Measurements from ENCODE around the gene LAMC2. TPM values are rescaled to one million over a fixed set of nuclear protein-coding genes. Genes with fewer than 3 reads are reported as not detected.

LAMC2 gene
- total RNA-seq, 1 donor from 2014 or later = 13.3 TPM

- peaks cover 56% of the 10 kb centered on the region for H3K4me1 ChIP-seq
- no peak for TF ChIP-seq POLR2AphosphoS5 (IDR thresholded peaks at IDR 0.05; ENCODE audit: insufficient read depth in 1 of 2, low read depth in 1 of 2)
- no peak for TF ChIP-seq POLR2A (IDR thresholded peaks at IDR 0.05)
- TF ChIP-seq, protein P1, sequence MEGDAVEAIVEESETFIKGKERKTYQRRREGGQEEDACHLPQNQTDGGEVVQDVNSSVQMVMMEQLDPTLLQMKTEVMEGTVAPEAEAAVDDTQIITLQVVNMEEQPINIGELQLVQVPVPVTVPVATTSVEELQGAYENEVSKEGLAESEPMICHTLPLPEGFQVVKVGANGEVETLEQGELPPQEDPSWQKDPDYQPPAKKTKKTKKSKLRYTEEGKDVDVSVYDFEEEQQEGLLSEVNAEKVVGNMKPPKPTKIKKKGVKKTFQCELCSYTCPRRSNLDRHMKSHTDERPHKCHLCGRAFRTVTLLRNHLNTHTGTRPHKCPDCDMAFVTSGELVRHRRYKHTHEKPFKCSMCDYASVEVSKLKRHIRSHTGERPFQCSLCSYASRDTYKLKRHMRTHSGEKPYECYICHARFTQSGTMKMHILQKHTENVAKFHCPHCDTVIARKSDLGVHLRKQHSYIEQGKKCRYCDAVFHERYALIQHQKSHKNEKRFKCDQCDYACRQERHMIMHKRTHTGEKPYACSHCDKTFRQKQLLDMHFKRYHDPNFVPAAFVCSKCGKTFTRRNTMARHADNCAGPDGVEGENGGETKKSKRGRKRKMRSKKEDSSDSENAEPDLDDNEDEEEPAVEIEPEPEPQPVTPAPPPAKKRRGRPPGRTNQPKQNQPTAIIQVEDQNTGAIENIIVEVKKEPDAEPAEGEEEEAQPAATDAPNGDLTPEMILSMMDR (IDR thresholded peaks at IDR 0.05) = no peak
- H3K27ac ChIP-seq = peak overlapping the region; percentile 77
- no peak for DNase-seq (ENCODE audit: extremely low spot score in 2 of 2)
- no peaks in the 10 kb centered on the region for H3K9me3 ChIP-seq
- no peaks in the 10 kb centered on the region for H3K36me3 ChIP-seq
- intact Hi-C loops (cut with DNase I) = loop anchor here (5.0 to 10.0 kb wide), 2 partner anchors 35 to 317 kb away; no protein-coding TSS in a partner anchor
- no peaks in the 10 kb centered on the region for H3K27me3 ChIP-seq
- H3K4me3 ChIP-seq = no peak overlapping the region
Observed at GRCh38 chr1:183282101-183282855, 96.2 kb downstream of the LAMC2 start.

GRCh38 chr1:183283286-183283685 is 97.2 kb downstream of the LAMC2 start:
- Histone ChIP-seq H3K9me3 (no peaks in the 10 kb centered on the region), H3K27ac (peak overlapping the region; percentile 46), H3K4me3 (no peak overlapping the region), H3K36me3 (no peaks in the 10 kb centered on the region), H3K4me1 (peaks cover 47% of the 10 kb centered on the region), H3K27me3 (no peaks in the 10 kb centered on the region)
- TF ChIP-seq, protein P1 (IDR thresholded peaks at IDR 0.05) = no peak
- no peak for TF ChIP-seq POLR2AphosphoS5 (IDR thresholded peaks at IDR 0.05; ENCODE audit: insufficient read depth in 1 of 2, low read depth in 1 of 2)
- TF ChIP-seq POLR2A (IDR thresholded peaks at IDR 0.05) = no peak
- no peak for DNase-seq (ENCODE audit: extremely low spot score in 2 of 2)
- intact Hi-C loops (cut with DNase I) = loop anchor here (5.0 to 10.0 kb wide), 2 partner anchors 34 to 318 kb away; no protein-coding TSS in a partner anchor

DNA sequence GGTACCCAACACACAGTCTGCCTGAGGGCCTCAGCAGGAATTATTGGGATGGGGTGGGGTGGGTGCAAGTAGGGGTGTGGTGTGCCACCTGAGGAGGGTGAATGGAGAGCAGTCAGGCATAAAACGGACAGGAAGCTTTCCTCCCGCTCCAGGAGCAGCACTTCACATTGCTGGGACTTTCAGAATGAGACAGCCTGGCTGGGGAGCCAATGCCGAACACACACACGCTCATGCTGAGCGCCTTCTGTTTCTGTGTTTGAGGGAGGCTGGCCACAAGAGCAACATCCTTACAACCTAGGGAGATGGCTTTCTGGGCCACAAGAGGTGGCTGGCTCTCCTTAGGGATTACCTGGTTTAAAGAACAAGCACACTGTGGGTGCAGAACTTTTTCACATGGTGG is 98.0 kb downstream of the LAMC2 start:
- no peak overlapping the region for H3K4me3 ChIP-seq
- TF ChIP-seq, protein P1 (IDR thresholded peaks at IDR 0.05) = no peak
- TF ChIP-seq POLR2A (IDR thresholded peaks at IDR 0.05) = no peak
- no peak for TF ChIP-seq POLR2AphosphoS5 (IDR thresholded peaks at IDR 0.05; ENCODE audit: insufficient read depth in 1 of 2, low read depth in 1 of 2)
- no peak overlapping the region for H3K27ac ChIP-seq
- intact Hi-C loops (cut with DNase I) = loop anchor here (5.0 to 10.0 kb wide), 2 partner anchors 33 to 319 kb away; no protein-coding TSS in a partner anchor
- no peak for DNase-seq (ENCODE audit: extremely low spot score in 2 of 2)
- no peaks in the 10 kb centered on the region for H3K9me3 ChIP-seq
- no peaks in the 10 kb centered on the region for H3K27me3 ChIP-seq
- H3K36me3 ChIP-seq = no peaks in the 10 kb centered on the region
- peaks cover 39% of the 10 kb centered on the region for H3K4me1 ChIP-seq

DNA sequence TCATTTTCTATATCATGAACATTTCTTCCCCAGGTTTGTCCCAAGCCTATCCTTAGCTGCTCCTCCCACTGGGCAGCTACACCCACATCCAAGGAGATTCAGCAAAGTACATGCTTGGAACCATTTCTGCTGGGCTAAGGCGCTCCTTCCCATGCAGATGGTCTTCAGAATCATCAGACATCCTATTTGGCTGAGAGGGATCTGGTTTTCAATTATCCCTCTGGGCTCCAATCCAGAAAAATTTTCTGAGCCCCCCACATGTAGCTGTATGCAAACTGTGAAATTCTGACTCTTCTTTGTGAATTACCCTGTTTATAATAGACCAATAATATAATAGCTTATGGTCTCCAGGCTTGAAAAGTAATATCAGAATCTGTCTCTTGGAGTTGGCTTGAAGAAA is 99.2 kb downstream of the LAMC2 start:
- no peaks in the 10 kb centered on the region for H3K27me3 ChIP-seq
- peaks cover 32% of the 10 kb centered on the region for H3K4me1 ChIP-seq
- no peaks in the 10 kb centered on the region for H3K9me3 ChIP-seq
- intact Hi-C loops (cut with DNase I) = loop anchor here (10.0 kb wide), 1 partner anchor 320 kb away; no protein-coding TSS in a partner anchor
- no peak for DNase-seq (ENCODE audit: extremely low spot score in 2 of 2)
- TF ChIP-seq POLR2A (IDR thresholded peaks at IDR 0.05) (no peak), POLR2AphosphoS5 (IDR thresholded peaks at IDR 0.05; ENCODE audit: insufficient read depth in 1 of 2, low read depth in 1 of 2) (no peak)
- TF ChIP-seq, protein P1 (IDR thresholded peaks at IDR 0.05) = no peak
- no peaks in the 10 kb centered on the region for H3K36me3 ChIP-seq
- H3K27ac ChIP-seq = no peak overlapping the region
- no peak overlapping the region for H3K4me3 ChIP-seq

GRCh38 chr1:183285746-183286145 is 99.7 kb downstream of the LAMC2 start:
- H3K36me3 ChIP-seq = no peaks in the 10 kb centered on the region
- H3K27ac ChIP-seq = no peak overlapping the region
- DNase-seq (ENCODE audit: extremely low spot score in 2 of 2) = no peak
- H3K4me1 ChIP-seq = peaks cover 31% of the 10 kb centered on the region
- no peaks in the 10 kb centered on the region for H3K27me3 ChIP-seq
- intact Hi-C loops (cut with DNase I) = loop anchor here (10.0 kb wide), 1 partner anchor 321 kb away; no protein-coding TSS in a partner anchor
- H3K9me3 ChIP-seq = no peaks in the 10 kb centered on the region
- TF ChIP-seq POLR2AphosphoS5 (IDR thresholded peaks at IDR 0.05; ENCODE audit: insufficient read depth in 1 of 2, low read depth in 1 of 2) = no peak
- TF ChIP-seq POLR2A (IDR thresholded peaks at IDR 0.05) = no peak
- TF ChIP-seq, protein P1 (IDR thresholded peaks at IDR 0.05) = no peak
- H3K4me3 ChIP-seq = no peak overlapping the region

All from vagina (tissue), 2 donors.